HG03432 (cell line): ENCODE measurements around the gene CMTM7.

Experiments
- ATAC-seq: cut with Tn5 transposase; IDR thresholded peaks from one replicate; pipeline ENCODE4 v1.9.1; 2021; ENCODE audit warnings: mild to moderate bottlenecking, moderate library complexity; ENCODE audit not compliant: unreplicated experiment

Gene CMTM7

GRCh38 chr3:32411442-32411841 is 19.8 kb downstream of the CMTM7 start:
- ATAC-seq = no peak

DNA sequence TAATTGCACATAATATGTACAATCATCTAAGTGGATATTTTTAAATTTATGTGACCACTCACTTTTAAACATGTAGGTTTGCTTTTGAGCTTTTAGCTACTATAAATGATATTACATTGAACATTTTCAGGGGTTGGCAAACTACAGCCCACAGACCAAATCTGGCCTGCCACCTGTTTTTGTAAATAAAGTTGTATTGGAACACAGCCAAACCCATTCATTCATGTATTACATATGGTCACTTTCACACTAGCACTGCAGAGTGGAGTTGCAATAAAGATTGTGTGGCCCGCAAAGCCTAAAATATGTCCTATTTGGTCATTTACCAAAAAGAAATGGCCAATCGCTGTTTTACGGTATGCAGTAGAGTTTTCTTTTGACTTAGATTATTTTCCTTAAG is 21.2 kb downstream of the CMTM7 start:
- no peak for ATAC-seq

GRCh38 chr3:32413845-32414521 is 22.3 kb downstream of the CMTM7 start:
- ATAC-seq = no peak

DNA sequence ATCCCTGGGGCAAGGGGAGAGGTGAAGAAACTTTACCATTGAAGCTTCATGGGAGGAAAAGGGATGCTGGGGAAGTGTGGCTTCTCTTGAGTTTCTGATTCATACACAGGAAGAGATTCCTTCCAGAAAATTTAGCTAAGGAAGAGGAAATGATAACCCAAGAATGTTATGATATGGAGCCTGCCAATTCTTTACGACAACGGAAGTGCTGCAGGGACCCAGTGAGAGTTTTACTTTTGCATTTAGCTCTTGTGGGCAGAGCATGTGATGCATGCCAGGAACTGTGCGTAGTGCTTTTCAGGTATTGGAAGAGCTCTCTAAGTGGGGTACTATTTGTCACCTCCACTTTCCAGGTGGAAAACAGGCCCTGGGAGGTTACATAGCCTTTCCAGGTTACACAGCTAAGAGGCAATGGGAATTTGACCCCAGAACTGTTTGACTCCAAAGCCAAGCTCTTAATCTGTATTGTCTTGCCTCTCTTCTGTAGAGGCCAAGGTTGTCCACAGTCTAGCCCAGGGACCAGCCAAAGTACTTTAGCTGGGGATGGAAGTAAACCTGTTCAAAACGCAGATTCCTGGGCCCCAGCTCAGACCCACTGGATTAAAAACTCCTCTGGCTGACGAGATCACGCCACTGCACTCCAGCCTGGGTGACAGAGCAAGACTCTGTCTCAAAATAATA is 23.0 kb downstream of the CMTM7 start:
- peak; percentile 75 for ATAC-seq

DNA sequence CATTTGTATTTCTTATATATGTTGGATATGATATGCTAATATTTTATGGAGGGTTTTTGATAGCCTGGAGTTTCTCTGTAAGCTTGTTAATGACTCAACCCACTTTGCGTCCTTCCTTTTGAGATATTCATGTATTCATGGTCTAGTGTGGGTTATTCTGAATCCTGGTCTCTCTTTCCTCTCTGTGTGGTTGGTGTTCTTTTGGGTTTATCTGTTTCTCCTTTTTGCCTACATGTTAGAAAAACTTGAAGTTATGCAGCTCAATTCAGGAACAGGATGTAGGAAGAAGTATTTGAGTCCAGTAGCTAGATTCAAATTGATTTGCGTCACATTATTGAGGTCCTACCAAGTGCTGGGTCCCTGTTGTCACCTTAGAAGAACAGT is 28.1 kb downstream of the CMTM7 start:
- no peak for ATAC-seq

DNA sequence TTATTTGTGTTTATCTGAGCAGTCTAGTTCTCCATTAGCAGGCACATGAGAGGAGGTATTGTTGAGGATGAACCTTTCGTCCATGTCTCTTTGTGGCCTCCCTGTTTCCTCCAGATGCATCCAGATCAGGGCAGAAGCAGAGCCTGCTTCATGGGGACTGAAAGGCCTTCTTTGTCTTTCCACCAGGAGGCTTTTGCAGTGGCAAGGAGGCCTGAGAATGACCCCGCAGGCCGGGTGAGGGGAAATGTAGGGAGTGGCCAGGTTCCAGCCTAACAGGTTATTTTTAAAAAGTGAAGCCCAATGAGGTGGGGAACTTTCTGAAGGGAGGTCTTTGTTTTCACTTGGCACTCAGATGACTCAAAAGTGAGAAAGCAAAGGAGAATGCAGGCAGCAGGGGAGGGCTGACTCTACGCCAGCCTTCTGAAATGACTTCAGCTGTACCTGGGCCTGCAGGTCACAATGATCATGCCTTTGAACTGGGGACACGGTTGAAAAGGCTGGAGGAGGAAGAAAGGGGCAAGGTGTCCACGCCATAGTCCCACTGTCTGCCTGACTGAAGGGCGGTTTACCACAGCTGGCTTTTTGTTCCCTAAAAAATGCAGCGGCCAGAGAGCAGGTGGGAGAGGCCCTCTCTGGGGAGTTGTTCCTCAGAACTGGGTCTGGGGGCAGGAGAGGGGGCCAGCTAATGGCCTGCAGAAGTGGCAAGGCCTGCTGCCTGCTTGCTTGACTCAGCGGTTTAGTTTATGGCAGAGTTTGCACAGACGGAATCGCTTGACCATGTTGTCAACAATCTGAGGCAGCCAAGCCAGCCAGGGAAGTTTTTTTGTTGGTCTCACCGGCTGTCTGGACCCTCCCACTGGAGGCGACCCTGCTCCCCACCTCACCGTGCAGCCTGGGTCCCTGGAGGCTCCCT is 28.7 kb downstream of the CMTM7 start:
- peak; percentile 85 for ATAC-seq

DNA sequence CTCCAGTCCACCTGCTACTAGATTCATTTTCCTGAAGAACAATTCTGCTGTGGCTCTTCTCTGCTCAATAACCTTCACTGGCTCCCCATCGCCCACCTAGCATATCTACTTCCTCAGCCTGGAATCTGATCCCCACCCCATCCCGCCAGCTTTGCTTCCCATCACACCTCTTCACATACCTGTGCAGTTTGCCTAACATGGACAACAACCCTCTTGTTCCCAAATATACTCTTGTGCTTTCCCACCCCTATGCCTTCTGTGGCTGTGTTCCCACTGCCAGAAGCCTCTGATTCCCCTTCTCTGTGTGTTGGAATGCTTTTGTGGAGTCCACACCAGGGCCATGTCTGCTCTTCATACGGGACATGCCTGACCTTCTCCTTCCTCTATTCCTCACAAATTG is 29.5 kb downstream of the CMTM7 start:
- ATAC-seq = no peak

DNA sequence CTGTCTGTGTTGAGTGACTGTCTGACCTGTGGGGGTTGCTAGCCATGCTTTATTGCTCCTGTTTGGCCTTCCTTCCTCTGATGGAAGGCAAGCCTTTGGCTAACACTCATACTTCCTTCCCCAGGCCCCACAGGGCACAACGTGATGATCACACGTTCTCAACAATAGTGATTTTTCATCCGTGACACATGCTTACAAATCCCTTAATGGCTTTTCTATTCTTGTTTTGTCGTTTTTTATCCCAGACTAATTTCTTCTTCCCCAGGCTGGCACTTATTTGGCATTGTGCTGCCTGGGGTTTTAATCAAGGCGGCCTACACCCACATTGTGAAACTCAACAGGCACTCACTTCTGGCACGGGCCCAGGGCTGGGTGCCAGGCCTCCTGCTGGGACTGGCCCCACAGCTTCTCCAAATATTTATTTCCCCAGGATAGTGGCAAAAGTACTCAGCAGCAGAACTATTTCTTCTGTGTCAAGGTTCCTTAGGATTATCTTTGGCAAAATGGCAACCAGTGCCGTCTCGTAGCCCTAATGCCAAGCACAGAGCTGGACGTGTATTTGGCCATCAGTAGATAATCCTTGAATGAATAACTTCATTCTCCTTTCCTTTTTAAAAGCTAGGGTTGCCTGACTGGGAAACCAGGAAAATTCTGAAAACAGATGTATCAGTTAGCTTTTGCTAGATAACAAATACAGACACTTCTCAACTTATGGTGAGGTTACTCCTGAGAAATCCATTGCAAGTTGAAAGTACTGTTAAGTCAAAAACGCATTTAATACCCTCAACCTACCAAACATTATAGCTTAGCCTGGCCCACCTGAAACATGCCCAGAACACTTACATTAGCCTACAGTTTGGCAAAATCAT is 30.6 kb downstream of the CMTM7 start:
- no peak for ATAC-seq

- no peak for ATAC-seq
Observed at GRCh38 chr3:32422943-32423342, 31.3 kb downstream of the CMTM7 start.

DNA sequence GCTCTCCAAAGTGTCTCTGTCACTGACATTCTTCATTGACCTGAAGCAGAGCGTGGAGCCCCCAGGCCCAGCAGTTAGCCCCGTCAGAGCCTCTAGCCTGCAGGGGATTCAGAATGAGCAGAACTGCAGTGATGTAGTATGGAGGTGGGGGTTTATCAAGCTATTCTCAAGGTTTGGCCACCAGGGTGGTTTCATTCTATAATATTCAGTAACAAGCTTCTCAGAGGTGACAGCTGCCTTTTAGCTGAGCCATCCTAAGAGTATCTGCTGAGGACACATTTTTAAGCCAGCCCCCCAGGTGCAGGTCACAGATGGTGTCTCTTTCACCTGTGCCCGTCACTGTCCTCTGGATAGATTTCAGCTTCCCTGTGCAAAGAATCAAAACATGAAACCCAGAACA is 31.9 kb downstream of the CMTM7 start:
- ATAC-seq = peak; percentile 31

DNA sequence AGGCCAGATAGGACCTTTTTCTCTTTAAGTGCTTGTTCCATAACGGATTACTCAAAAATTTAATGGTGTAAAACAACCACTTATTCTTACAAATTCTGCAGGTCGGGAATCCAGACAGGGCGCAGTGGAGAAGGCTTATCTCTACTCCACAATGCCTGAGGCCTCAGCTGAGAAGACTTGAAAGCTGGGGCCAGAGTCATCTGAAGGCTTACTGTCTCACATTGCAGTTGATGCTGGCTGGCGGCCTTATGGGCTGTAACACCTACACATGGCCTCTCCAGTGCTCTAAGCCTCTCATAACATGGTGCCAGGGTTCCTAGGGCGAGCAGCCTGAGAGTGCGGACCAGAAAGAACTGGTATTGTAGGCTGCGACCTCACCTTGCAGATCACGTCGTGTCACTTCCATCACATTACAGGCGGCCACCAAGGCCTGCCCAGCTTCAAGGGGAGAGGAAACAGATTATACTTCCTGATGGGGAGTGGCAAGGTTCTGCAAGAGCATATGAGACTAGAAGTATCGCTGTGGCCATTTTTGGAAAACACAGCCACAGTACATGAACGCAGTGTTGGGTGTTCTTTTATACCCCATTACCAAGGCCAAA is 32.4 kb downstream of the CMTM7 start:
- no peak for ATAC-seq

- ATAC-seq = no peak
Observed at GRCh38 chr3:32424581-32425250, 33.1 kb downstream of the CMTM7 start.

- ATAC-seq = peak; percentile 84
Observed at GRCh38 chr3:32428092-32429068, 36.7 kb downstream of the CMTM7 start.

- ATAC-seq = no peak
Observed at GRCh38 chr3:32430900-32431299, 39.2 kb downstream of the CMTM7 start.

GRCh38 chr3:32431481-32431880 is 39.8 kb downstream of the CMTM7 start:
- no peak for ATAC-seq

DNA sequence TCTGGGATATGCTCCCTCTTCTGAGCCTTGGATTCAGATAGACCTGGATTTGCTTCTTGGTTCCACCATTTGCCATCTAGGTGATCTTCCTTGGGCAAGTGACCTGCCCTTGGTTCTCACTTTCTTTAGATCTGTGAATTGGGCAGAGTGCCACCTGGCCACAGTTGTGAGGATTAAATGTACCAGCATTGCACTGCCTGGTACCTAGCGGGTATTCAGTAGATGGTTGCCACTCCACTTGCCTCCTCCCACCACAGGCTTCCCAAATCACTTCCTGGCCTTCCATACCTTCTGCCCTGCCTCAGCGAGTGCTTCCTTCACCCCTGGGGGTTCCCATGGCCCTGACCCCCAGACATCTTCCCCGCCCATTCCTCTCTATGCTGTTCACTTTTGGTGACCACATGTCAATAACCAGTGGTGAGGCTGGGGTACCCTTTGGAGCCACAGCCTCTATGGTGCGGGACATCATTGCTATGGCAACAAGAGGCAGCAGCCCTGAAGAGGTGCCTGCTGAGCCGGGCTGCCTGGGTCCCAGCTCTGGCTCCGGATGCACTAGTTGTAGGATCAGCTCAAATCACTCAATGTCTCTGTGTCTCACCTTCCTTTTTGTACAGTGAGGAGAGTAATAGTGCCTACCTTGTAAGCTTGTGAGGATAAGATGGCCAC is 40.5 kb downstream of the CMTM7 start:
- no peak for ATAC-seq

GRCh38 chr3:32432711-32433530 is 41.3 kb downstream of the CMTM7 start:
- peak; percentile 45 for ATAC-seq
